Sigmoid colon (tissue), 4 donors: Measurements from ENCODE around the gene PVALB.

Source experiments
- EP300 ChIP-seq, 4 donors: sonication (generic); formaldehyde crosslinking; IDR thresholded peaks; one replicate each; pipeline ENCODE4 v1.6.1; 2017; ENCODE audit warnings: antibody characterized with exemption in 4 of 4
- POLR2A ChIP-seq, 2 donors: fragments of 450-650 bp; IDR thresholded peaks; one replicate each; pipeline ENCODE4 v1.6.1; 2016; ENCODE audit warnings: antibody characterized with exemption in 2 of 2, mild to moderate bottlenecking in 2 of 2, moderate library complexity in 2 of 2
- POLR2AphosphoS5 ChIP-seq, 4 donors: sonication (generic); formaldehyde crosslinking; IDR thresholded peaks; one replicate each; pipeline ENCODE4 v1.6.1; 2017; ENCODE audit warnings: antibody characterized with exemption in 4 of 4
- TF ChIP-seq, protein P1 (sequence below), 4 experiments: fragments of 450-650 bp in 3 of 4; fragments of 200-600 bp in 1 of 4; IDR thresholded peaks; one replicate each; pipeline ENCODE4 v1.5.1; 2016 to 2019; ENCODE audit warnings: antibody characterized with exemption in 4 of 4, mild to moderate bottlenecking in 3 of 4, moderate library complexity in 2 of 4

GRCh38 chr22:36759481-36760159, 57.2 kb downstream of the PVALB start:
- TF ChIP-seq, protein P1, sequence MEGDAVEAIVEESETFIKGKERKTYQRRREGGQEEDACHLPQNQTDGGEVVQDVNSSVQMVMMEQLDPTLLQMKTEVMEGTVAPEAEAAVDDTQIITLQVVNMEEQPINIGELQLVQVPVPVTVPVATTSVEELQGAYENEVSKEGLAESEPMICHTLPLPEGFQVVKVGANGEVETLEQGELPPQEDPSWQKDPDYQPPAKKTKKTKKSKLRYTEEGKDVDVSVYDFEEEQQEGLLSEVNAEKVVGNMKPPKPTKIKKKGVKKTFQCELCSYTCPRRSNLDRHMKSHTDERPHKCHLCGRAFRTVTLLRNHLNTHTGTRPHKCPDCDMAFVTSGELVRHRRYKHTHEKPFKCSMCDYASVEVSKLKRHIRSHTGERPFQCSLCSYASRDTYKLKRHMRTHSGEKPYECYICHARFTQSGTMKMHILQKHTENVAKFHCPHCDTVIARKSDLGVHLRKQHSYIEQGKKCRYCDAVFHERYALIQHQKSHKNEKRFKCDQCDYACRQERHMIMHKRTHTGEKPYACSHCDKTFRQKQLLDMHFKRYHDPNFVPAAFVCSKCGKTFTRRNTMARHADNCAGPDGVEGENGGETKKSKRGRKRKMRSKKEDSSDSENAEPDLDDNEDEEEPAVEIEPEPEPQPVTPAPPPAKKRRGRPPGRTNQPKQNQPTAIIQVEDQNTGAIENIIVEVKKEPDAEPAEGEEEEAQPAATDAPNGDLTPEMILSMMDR (IDR thresholded peaks at IDR 0.05): no peak
- TF ChIP-seq POLR2A (IDR thresholded peaks at IDR 0.05) (no peak), EP300 (IDR thresholded peaks at IDR 0.05) (no peak), POLR2AphosphoS5 (IDR thresholded peaks at IDR 0.05) (no peak)
